ENCODE data around the gene ATP8A2.

Gene ATP8A2

DNA sequence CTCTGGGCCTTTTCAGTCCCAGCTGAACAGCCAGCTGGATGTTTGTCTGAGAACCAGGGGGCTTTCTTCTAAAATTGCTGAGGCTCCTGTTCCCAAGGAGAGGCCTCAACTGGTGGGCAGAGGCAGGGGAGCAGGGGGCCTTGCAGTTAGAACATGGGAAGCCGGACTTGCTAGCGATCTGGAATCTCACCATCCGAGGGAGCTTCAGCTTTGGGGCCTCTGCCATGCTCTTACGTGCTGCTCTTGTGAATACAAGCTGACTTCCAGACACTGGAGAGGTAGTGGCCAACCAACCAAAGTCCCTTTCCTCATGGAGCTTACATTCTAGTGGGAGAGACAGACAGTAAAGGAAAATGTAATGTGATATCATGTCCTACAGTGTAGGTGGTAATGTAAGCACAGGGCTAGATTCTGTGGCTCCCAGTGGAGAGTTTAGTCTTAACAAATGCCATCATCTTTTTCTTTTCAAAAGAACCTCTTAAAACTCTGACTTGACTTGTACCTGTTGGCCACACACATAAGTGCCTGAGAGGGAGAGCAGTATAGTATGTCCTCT is 657.9 kb downstream of the ATP8A2 start:
- TF ChIP-seq, protein P1, sequence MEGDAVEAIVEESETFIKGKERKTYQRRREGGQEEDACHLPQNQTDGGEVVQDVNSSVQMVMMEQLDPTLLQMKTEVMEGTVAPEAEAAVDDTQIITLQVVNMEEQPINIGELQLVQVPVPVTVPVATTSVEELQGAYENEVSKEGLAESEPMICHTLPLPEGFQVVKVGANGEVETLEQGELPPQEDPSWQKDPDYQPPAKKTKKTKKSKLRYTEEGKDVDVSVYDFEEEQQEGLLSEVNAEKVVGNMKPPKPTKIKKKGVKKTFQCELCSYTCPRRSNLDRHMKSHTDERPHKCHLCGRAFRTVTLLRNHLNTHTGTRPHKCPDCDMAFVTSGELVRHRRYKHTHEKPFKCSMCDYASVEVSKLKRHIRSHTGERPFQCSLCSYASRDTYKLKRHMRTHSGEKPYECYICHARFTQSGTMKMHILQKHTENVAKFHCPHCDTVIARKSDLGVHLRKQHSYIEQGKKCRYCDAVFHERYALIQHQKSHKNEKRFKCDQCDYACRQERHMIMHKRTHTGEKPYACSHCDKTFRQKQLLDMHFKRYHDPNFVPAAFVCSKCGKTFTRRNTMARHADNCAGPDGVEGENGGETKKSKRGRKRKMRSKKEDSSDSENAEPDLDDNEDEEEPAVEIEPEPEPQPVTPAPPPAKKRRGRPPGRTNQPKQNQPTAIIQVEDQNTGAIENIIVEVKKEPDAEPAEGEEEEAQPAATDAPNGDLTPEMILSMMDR (IDR thresholded peaks at IDR 0.05; ENCODE audit: insufficient read depth, low read depth, low read length, missing control alignments), result no peak
- H3K4me3 ChIP-seq (ENCODE audit: low read length), result no peak overlapping the region
- DNase-seq (ENCODE audit: low read depth), result no peak

- H3K4me3 ChIP-seq (ENCODE audit: low read length), result no peak overlapping the region
- no peak for DNase-seq (ENCODE audit: low read depth)
- TF ChIP-seq, protein P1 (IDR thresholded peaks at IDR 0.05; ENCODE audit: insufficient read depth, low read depth, low read length, missing control alignments), result no peak
Observed at GRCh38 chr13:26030331-26030730, 658.6 kb downstream of the ATP8A2 start.

- no peak for DNase-seq (ENCODE audit: low read depth)
- no peak overlapping the region for H3K4me3 ChIP-seq (ENCODE audit: low read length)
- TF ChIP-seq, protein P1 (IDR thresholded peaks at IDR 0.05; ENCODE audit: insufficient read depth, low read depth, low read length, missing control alignments), result no peak
Observed at GRCh38 chr13:26034018-26034417, 662.2 kb downstream of the ATP8A2 start.

- no peak for DNase-seq (ENCODE audit: low read depth)
- TF ChIP-seq, protein P1 (IDR thresholded peaks at IDR 0.05; ENCODE audit: insufficient read depth, low read depth, low read length, missing control alignments), result no peak
- H3K4me3 ChIP-seq (ENCODE audit: low read length), result no peak overlapping the region
Observed at GRCh38 chr13:26036383-26036782, 664.6 kb downstream of the ATP8A2 start.

DNA sequence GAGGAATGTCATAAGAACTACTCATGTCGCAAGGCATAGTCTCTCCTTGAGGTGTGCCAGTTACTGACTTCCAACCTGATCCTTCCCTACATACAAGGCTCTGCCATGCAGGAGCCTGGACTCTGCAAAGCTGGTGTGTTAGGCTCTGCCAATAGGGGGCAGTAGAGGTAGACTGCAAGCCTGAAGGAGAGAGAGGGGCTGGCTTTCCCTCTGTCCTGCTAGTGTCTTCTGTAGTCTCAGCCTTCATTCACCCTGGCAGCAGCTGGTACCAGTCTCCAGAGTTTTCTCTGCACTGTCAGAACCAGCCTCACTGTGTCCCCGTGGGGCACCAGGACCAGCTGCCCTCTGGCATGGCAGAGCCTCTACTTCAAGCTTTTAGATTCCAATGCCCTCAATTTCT is 665.5 kb downstream of the ATP8A2 start:
- TF ChIP-seq, protein P1 (IDR thresholded peaks at IDR 0.05; ENCODE audit: insufficient read depth, low read depth, low read length, missing control alignments), result peak; percentile 34
- no peak overlapping the region for H3K4me3 ChIP-seq (ENCODE audit: low read length)
- DNase-seq (ENCODE audit: low read depth), result peak; percentile 37

DNA sequence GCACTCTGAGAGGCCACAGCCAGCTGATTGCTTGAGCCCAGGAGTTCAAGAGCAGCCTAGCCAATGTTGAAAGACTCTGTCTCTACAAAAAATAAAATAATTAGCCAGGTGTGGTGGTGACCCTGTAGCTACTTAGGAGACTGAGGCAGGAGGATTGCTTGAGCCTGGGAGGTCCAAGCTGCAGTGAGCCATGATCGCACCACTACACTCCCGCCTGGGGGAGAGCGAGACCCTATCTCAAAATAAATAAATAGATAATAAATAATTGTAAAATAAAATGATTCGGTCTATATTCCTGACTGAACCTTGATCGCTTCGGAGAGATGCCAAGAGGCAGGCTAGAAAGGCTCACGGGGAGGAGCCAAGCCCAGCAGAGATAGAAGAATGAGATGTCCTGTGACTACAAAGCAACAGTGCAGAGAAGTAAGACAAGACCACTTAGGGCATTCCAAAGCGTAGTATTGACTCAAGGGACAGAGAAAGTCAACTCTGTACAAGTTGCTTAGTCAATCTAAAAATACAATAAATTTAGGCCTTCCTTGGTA is 667.2 kb downstream of the ATP8A2 start:
- DNase-seq (ENCODE audit: low read depth), result no peak
- H3K4me3 ChIP-seq (ENCODE audit: low read length), result no peak overlapping the region
- TF ChIP-seq, protein P1 (IDR thresholded peaks at IDR 0.05; ENCODE audit: insufficient read depth, low read depth, low read length, missing control alignments), result no peak

DNA sequence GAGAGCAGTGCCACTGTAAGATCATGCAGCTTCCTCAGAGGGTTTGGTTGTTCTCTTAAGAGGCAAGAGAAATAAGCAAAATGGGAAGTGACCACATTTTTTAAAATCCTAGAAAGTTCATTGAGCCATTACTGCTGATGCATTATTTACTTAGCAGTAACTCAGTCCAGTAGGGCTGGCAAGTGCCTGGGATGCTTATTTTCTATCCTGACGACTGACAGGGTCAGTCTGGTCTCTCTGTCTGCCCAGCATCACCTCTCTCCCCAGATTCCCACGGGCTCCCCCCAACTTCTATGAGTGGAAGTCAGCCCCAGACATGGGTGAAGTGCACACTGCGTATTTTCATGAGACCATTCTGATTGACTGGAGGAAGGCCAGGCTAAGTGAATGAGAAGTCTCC is 669.7 kb downstream of the ATP8A2 start:
- DNase-seq (ENCODE audit: low read depth), result no peak
- H3K4me3 ChIP-seq (ENCODE audit: low read length), result no peak overlapping the region
- TF ChIP-seq, protein P1 (IDR thresholded peaks at IDR 0.05; ENCODE audit: insufficient read depth, low read depth, low read length, missing control alignments), result no peak
